Chondrocyte (in vitro differentiated cells): Measurements from ENCODE around the gene E2F8. TPM values are rescaled to one million over a fixed set of nuclear protein-coding genes. Genes with fewer than 3 reads are reported as not detected.

Experiments used
- DNase-seq: peaks from one replicate; pipeline ENCODE4 v3.0.0; 2021; ENCODE audit warnings: mixed read lengths, low spot score
- H3K27ac Mint-ChIP-seq: one replicate; pipeline ENCODE4 v1.8.0; 2021; ENCODE audit warnings: mild to moderate bottlenecking, moderate library complexity, mixed read lengths; ENCODE audit not compliant: unreplicated experiment
- H3K27me3 Mint-ChIP-seq: 2 replicates; pipeline ENCODE4 v1.8.0; 2021; ENCODE audit warnings: low read depth, mixed read lengths
- H3K36me3 Mint-ChIP-seq: 2 replicates; pipeline ENCODE4 v1.8.0; 2021; ENCODE audit warnings: low read depth, mixed read lengths
- H3K4me1 Mint-ChIP-seq: 2 replicates; pipeline ENCODE4 v1.8.0; 2021; ENCODE audit warnings: low read depth, mild to moderate bottlenecking, mixed read lengths
- H3K4me3 Mint-ChIP-seq: one replicate; pipeline ENCODE4 v1.8.0; 2021; ENCODE audit warnings: mild to moderate bottlenecking, moderate library complexity, mixed read lengths; ENCODE audit not compliant: unreplicated experiment
- H3K9me3 Mint-ChIP-seq: 2 replicates; pipeline ENCODE4 v1.8.0; 2021; ENCODE audit warnings: low read depth, mixed read lengths
- CTCF ChIP-seq: fragments of 200-600 bp; sonication (generic); IDR thresholded peaks from 2 replicates; pipeline ENCODE4 v1.5.0; 2021; ENCODE audit warnings: antibody characterized with exemption, mild to moderate bottlenecking, moderate library complexity
- total RNA-seq: library from RNA; stranded (reverse); gene quantifications from 3 replicates; pipeline ENCODE4 v1.2.1, GENCODE V29; 2021

The E2F8 gene
- total RNA-seq, 1 donor from 2014 or later, result 0.60 TPM

GRCh38 chr11:19252394-19253152, 11.8 kb upstream of the E2F8 start:
- no peak for TF ChIP-seq CTCF
- H3K9me3 Mint-ChIP-seq, result peaks cover 27% of the 10 kb centered on the region
- no peak for DNase-seq
- no peaks in the 10 kb centered on the region for H3K4me1 Mint-ChIP-seq
- H3K4me3 Mint-ChIP-seq, result no peak overlapping the region
- H3K27me3 Mint-ChIP-seq, result peaks cover 17% of the 10 kb centered on the region
- H3K27ac Mint-ChIP-seq, result no peak overlapping the region
- peaks cover 4% of the 10 kb centered on the region for H3K36me3 Mint-ChIP-seq

GRCh38 chr11:19251577-19251976, 10.8 kb upstream of the E2F8 start:
- peaks cover 27% of the 10 kb centered on the region for H3K9me3 Mint-ChIP-seq
- no peak overlapping the region for H3K27ac Mint-ChIP-seq
- no peak for DNase-seq
- H3K36me3 Mint-ChIP-seq, result peaks cover 4% of the 10 kb centered on the region
- no peak for TF ChIP-seq CTCF
- H3K4me3 Mint-ChIP-seq, result no peak overlapping the region
- no peaks in the 10 kb centered on the region for H3K4me1 Mint-ChIP-seq
- H3K27me3 Mint-ChIP-seq, result peaks cover 20% of the 10 kb centered on the region

- H3K4me1 Mint-ChIP-seq, result peaks cover 6% of the 10 kb centered on the region
- peaks cover 23% of the 10 kb centered on the region for H3K9me3 Mint-ChIP-seq
- no peak overlapping the region for H3K27ac Mint-ChIP-seq
- peaks cover 2% of the 10 kb centered on the region for H3K36me3 Mint-ChIP-seq
- no peak overlapping the region for H3K4me3 Mint-ChIP-seq
- DNase-seq, result no peak
- TF ChIP-seq CTCF, result no peak
- peaks cover 27% of the 10 kb centered on the region for H3K27me3 Mint-ChIP-seq
Measured at GRCh38 chr11:19246816-19247215, 6.1 kb upstream of the E2F8 start.

- DNase-seq, result no peak
- H3K4me3 Mint-ChIP-seq, result no peak overlapping the region
- H3K4me1 Mint-ChIP-seq, result peaks cover 10% of the 10 kb centered on the region
- H3K9me3 Mint-ChIP-seq, result peaks cover 20% of the 10 kb centered on the region
- no peak for TF ChIP-seq CTCF
- peaks cover 2% of the 10 kb centered on the region for H3K36me3 Mint-ChIP-seq
- no peak overlapping the region for H3K27ac Mint-ChIP-seq
- H3K27me3 Mint-ChIP-seq, result peaks cover 24% of the 10 kb centered on the region
Measured at GRCh38 chr11:19245351-19245750, 4.6 kb upstream of the E2F8 start.

GRCh38 chr11:19244621-19245020, 3.9 kb upstream of the E2F8 start:
- peaks cover 14% of the 10 kb centered on the region for H3K4me1 Mint-ChIP-seq
- TF ChIP-seq CTCF, result no peak
- no peak overlapping the region for H3K27ac Mint-ChIP-seq
- H3K9me3 Mint-ChIP-seq, result peaks cover 14% of the 10 kb centered on the region
- peaks cover 21% of the 10 kb centered on the region for H3K27me3 Mint-ChIP-seq
- H3K36me3 Mint-ChIP-seq, result peaks cover 2% of the 10 kb centered on the region
- no peak for DNase-seq
- no peak overlapping the region for H3K4me3 Mint-ChIP-seq
